Measurements from ENCODE around the gene SH3GL1. TPM values are rescaled to one million over a fixed set of nuclear protein-coding genes. Genes with fewer than 3 reads are reported as not detected.

SH3GL1 gene
- total and polyA plus RNA-seq, 11 donors: 14.4 to 43.6 (median 22.2) TPM

DNA sequence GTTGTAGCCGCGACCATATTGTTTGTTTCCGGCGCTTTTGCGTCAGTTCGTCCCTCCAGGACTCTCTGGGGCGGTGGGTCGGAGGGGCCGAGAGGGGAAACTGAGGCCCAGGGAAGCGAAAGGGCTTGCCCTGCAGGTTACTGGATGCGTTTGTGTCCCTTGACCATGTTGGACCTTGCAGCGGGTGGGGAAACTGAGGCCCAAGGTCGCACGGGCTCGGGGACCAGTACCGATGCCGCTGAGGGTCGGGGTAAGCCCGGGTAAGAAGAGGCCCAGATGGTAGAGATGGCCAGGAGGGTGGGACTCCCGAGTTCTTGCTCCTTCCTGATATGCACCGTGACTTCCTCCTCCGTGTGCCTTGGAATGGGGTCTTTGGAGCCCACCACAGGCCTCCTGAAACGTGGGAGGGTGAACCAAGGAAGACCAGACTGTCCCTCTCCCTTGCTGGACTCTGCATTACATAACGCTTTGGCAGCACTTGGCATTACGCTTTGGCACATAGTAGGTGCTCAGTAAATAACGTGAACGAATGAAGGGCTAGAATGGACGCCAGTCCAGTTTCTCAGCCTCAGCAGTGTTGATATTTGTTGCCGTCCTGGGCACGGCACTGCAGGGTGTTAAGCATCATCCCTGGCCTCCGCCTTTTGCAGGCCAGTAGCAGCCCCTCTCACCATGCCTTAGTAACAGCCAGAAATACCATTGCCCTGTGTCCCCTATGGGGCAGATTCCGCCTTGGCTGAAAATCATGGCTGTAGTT lies 2.8 kb upstream of the SH3GL1 start:
- DNase-seq (peak in 1 of 5 donors; percentile 31), ATAC-seq (no peak)
- Histone ChIP-seq H3K36me3 (no peaks in the 10 kb centered on the region), H3K9me3 (no peaks in the 10 kb centered on the region), H3K4me1 (peaks cover 4 to 44% (median 27%) of the 10 kb centered on the region in 12 donors), H3K4me3 (peak overlapping the region; percentile 45 to 97 (median 78)), H3K27me3 (no peaks in the 10 kb centered on the region), H3K27ac (peak overlapping the region in 6 of 12 donors; percentile 51 to 94 (median 88))
- TF ChIP-seq, protein P1, sequence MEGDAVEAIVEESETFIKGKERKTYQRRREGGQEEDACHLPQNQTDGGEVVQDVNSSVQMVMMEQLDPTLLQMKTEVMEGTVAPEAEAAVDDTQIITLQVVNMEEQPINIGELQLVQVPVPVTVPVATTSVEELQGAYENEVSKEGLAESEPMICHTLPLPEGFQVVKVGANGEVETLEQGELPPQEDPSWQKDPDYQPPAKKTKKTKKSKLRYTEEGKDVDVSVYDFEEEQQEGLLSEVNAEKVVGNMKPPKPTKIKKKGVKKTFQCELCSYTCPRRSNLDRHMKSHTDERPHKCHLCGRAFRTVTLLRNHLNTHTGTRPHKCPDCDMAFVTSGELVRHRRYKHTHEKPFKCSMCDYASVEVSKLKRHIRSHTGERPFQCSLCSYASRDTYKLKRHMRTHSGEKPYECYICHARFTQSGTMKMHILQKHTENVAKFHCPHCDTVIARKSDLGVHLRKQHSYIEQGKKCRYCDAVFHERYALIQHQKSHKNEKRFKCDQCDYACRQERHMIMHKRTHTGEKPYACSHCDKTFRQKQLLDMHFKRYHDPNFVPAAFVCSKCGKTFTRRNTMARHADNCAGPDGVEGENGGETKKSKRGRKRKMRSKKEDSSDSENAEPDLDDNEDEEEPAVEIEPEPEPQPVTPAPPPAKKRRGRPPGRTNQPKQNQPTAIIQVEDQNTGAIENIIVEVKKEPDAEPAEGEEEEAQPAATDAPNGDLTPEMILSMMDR (IDR thresholded peaks at IDR 0.05): no peak
- no peak for TF ChIP-seq POLR2A (IDR thresholded peaks at IDR 0.05)
- intact Hi-C loops (cut with DNase I): loop anchor here in 4 of 10 donors (2.0 to 10.0 kb wide), 5 partner anchors 52 to 138 kb away; partner anchors contain the start of genes MPND (in 1 of the 4) and UBXN6 (in 1 of the 4)
- WGBS, 4 donors: 11 to 16% (median 14%) methylated on average over 19 to 32 of the region's 32 CpGs

DNA sequence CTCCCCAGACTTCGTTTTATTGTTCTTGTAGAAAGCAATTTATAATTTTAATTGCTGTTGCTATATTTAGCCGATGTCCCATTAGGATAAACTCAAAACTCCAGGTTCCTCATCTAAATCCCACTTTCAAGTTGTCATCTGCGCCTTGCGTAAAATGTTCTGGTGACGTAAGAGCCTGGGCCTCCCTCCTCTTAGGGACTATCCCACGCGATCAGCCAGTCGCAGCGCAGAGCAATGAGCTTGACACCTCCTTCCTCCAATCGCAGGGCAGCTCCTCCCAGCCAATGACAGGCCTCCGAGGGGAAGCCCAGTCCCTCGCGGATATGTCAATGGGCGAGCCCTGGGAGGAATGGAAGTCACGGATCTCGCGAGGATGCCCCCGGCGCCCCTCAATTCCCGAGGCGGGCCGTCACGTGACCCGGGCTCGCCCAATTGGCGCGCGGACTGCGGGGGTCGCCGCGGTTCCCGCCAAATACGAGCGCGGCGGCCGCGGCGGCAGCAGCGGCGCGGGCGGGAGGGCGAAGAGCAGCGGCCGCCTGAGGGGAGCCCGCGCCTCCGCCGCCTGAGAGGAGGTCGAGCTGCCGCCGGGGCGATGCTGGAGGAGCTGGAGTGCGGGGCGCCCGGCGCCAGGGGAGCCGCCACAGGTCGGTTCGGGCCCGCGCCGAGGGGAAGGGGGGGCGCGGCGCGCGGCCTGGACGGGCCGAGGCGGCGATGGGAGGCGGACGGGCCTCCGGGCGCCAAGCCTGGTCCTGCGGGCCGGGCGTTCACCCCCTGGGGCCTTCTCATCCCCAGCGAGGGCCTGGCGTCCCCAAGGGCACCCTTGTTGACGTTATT lies 2.0 kb upstream of the SH3GL1 start, which contains the start of gene CHAF1A:
CHAF1A (plus strand) TSS at position 470 of the 834 bp plus-strand sequence; CDS start at position 593, 123 bp downstream.
- Histone ChIP-seq H3K4me3 (peak within 1 kb of the TSS; percentile 45 to 97 (median 78)), H3K4me1 (peaks cover 4 to 52% (median 35%) of the 10 kb centered on the region in 12 donors), H3K27me3 (no peaks in the 10 kb centered on the region), H3K9me3 (no peaks in the 10 kb centered on the region), H3K36me3 (peaks cover 0 to 2% (median 0%) of the 10 kb centered on the region in 9 donors), H3K27ac (peak within 1 kb of the TSS; percentile 73 to 95 (median 88))
- WGBS, 4 donors: 0 to 1% (median 1%) methylated on average over 55 to 84 of the region's 84 CpGs
- DNase-seq (peak; percentile 99 to 100 (median 99)), ATAC-seq (peak; percentile 95 to 99 (median 98))
- intact Hi-C loops (cut with DNase I): loop anchor here in 4 of 10 donors (2.0 to 10.0 kb wide), 5 partner anchors 52 to 138 kb away; partner anchors contain the start of genes MPND (in 1 of the 4) and UBXN6 (in 1 of the 4)
- TF ChIP-seq, protein P1 (IDR thresholded peaks at IDR 0.05): no peak
- TF ChIP-seq POLR2A (IDR thresholded peaks at IDR 0.05): peak in 1 of 2 donors; percentile 50

DNA sequence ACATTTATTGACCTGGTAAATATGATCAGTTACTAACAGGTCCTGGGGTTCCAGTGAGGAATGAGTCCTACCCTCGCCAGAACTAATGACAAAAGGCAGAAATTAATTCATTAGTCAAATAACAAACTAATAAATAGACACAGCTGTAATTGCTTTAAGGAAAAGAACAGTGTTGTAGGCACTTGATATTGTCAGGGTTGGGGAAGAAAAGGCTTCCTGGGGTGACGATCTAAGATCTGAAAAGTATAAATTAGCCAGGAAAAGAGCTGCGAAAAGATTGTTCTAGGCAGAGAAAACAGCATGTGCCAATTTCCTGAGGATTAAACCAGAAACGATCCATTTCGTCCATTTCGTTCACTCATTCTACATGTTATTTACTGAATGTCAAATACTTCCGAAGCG lies 1.4 kb upstream of the SH3GL1 start:
- H3K27me3 ChIP-seq: no peaks in the 10 kb centered on the region
- peak overlapping the region in 11 of 12 donors; percentile 10 to 97 (median 70) for H3K4me3 ChIP-seq
- ATAC-seq (no peak), DNase-seq (no peak)
- H3K9me3 ChIP-seq: no peaks in the 10 kb centered on the region
- H3K36me3 ChIP-seq: peaks cover 0 to 9% (median 0%) of the 10 kb centered on the region in 9 donors
- intact Hi-C loops (cut with DNase I): loop anchor here in 5 of 10 donors (2.0 to 10.0 kb wide), 8 partner anchors 33 to 155 kb away; partner anchors contain the start of genes MPND (in 2 of the 5), UBXN6 (in 2 of the 5) and YJU2 (in 2 of the 5)
- peak overlapping the region; percentile 73 to 95 (median 88) for H3K27ac ChIP-seq
- WGBS, 4 donors: 1 to 2% (median 2%) methylated on average over 8 of the region's 8 CpGs
- TF ChIP-seq, protein P1 (IDR thresholded peaks at IDR 0.05): no peak
- no peak for TF ChIP-seq POLR2A (IDR thresholded peaks at IDR 0.05)
- H3K4me1 ChIP-seq: peaks cover 4 to 59% (median 41%) of the 10 kb centered on the region in 12 donors
